ENCODE measurements around the gene CNTNAP4.

CNTNAP4 gene

GRCh38 chr16:76409706-76410105 lies 132.5 kb downstream of the CNTNAP4 start:
- no peak for DNase-seq

- no peak for DNase-seq
Observed at GRCh38 chr16:76421571-76421970, 144.4 kb downstream of the CNTNAP4 start.

- no peak for DNase-seq
Observed at GRCh38 chr16:76428858-76429257, 151.7 kb downstream of the CNTNAP4 start.

GRCh38 chr16:76441391-76441790 lies 164.2 kb downstream of the CNTNAP4 start:
- no peak for DNase-seq

GRCh38 chr16:76441876-76442275 lies 164.7 kb downstream of the CNTNAP4 start:
- DNase-seq = no peak

- DNase-seq = no peak
Observed at GRCh38 chr16:76443973-76444372, 166.8 kb downstream of the CNTNAP4 start.

- DNase-seq = no peak
Observed at GRCh38 chr16:76444832-76445231, 167.6 kb downstream of the CNTNAP4 start.

GRCh38 chr16:76445815-76446214 lies 168.6 kb downstream of the CNTNAP4 start:
- DNase-seq = no peak

GRCh38 chr16:76446251-76446650 lies 169.1 kb downstream of the CNTNAP4 start:
- no peak for DNase-seq

GRCh38 chr16:76450890-76451289 lies 173.7 kb downstream of the CNTNAP4 start:
- DNase-seq = no peak

GRCh38 chr16:76455257-76455656 lies 178.1 kb downstream of the CNTNAP4 start:
- no peak for DNase-seq

GRCh38 chr16:76456016-76456415 lies 178.8 kb downstream of the CNTNAP4 start:
- no peak for DNase-seq

GRCh38 chr16:76459111-76459510 lies 181.9 kb downstream of the CNTNAP4 start:
- no peak for DNase-seq

- no peak for DNase-seq
Observed at GRCh38 chr16:76461836-76462235, 184.6 kb downstream of the CNTNAP4 start.

GRCh38 chr16:76464955-76465620 lies 187.9 kb downstream of the CNTNAP4 start:
- DNase-seq = no peak

- DNase-seq = no peak
Observed at GRCh38 chr16:76466871-76467270, 189.7 kb downstream of the CNTNAP4 start.

GRCh38 chr16:76474048-76474447 lies 196.8 kb downstream of the CNTNAP4 start:
- no peak for DNase-seq

- no peak for DNase-seq
Observed at GRCh38 chr16:76478105-76478504, 200.9 kb downstream of the CNTNAP4 start.

- no peak for DNase-seq
Observed at GRCh38 chr16:76483307-76483909, 206.2 kb downstream of the CNTNAP4 start.

- no peak for DNase-seq
Observed at GRCh38 chr16:76484020-76484419, 206.8 kb downstream of the CNTNAP4 start.

- DNase-seq = no peak
Observed at GRCh38 chr16:76486740-76487139, 209.5 kb downstream of the CNTNAP4 start.

- DNase-seq = no peak
Observed at GRCh38 chr16:76487411-76488064, 210.3 kb downstream of the CNTNAP4 start.

GRCh38 chr16:76488065-76488417 lies 210.8 kb downstream of the CNTNAP4 start:
- no peak for DNase-seq

GRCh38 chr16:76490036-76490639 lies 212.9 kb downstream of the CNTNAP4 start:
- no peak for DNase-seq

Measured in activated CD4-positive, alpha-beta T cell treated with anti-CD3 and anti-CD28 coated beads, Interleukin-2, amount 50 U/mL, for 4 hours (primary cell).